SK-N-SH (cell line): ENCODE measurements around the gene SLC23A3. TPM values are rescaled to one million over a fixed set of nuclear protein-coding genes. Genes with fewer than 3 reads are reported as not detected.

ENCODE experiments used
- CTCF ChIA-PET: fragments of 300-600, 350-600 bp; formaldehyde crosslinking; extraction: SDS; loops from one replicate; lab custom pipeline; 2021; lab: Yijun Ruan, JAX
- POLR2A ChIA-PET: fragments of 350-600 bp; sonication (Branson Sonifier 250); formaldehyde crosslinking; extraction: SDS; loops from one replicate; lab custom pipeline; 2020; ENCODE audit warnings: antibody characterized with exemption, inconsistent platforms; lab: Yijun Ruan, JAX
- DNase-seq: peaks from one replicate; pipeline ENCODE4 v3.0.0; 2012
- H2AFZ ChIP-seq: fragments of 200-600 bp; sonication (generic); 2 replicates; pipeline ENCODE4 v1.8.1; 2016; ENCODE audit warnings: antibody characterized with exemption, mild to moderate bottlenecking, low read depth
- H3F3A ChIP-seq: fragments of 200-600 bp; sonication (generic); replicated peaks from 2 replicates; pipeline ENCODE3; 2016; ENCODE audit warnings: antibody characterized with exemption, mild to moderate bottlenecking; ENCODE audit not compliant: insufficient read depth
- H3K27ac ChIP-seq, 2 experiments: fragments of 200-500 bp in 1 of 2; fragments of 200-600 bp in 1 of 2; sonication (Bioruptor generic) in 1 of 2; sonication (generic), shearing (Covaris generic) in 1 of 2; 2 replicates each; pipeline versions ENCODE4 v1.5.1 to v1.6.1; 2014 to 2016; ENCODE audit warnings: low read depth in 2 of 2, inconsistent platforms in 1 of 2, low read length in 1 of 2, mild to moderate bottlenecking in 1 of 2, mixed read lengths in 1 of 2
- H3K27me3 ChIP-seq: fragments of 200-600 bp; sonication (generic), shearing (Covaris generic); 2 replicates; pipeline ENCODE4 v1.6.1; 2016; ENCODE audit warnings: mixed run types; ENCODE audit not compliant: insufficient read depth
- H3K36me3 ChIP-seq, 2 experiments: fragments of 200-500 bp in 1 of 2; fragments of 200-600 bp in 1 of 2; sonication (Bioruptor generic) in 1 of 2; sonication (generic) in 1 of 2; replicated peaks in 1 of 2; 2 replicates each; pipeline versions ENCODE3 to v1.5.1; 2014 to 2016; ENCODE audit warnings: low read length in 1 of 2, mild to moderate bottlenecking in 1 of 2; ENCODE audit not compliant: insufficient read depth in 2 of 2, control insufficient read depth in 1 of 2
- H3K4me1 ChIP-seq, 2 experiments: fragments of 200-500 bp in 1 of 2; fragments of 200-600 bp in 1 of 2; sonication (Bioruptor generic) in 1 of 2; sonication (generic), shearing (Covaris generic) in 1 of 2; 2 replicates each; pipeline versions ENCODE4 v1.5.1 to v1.6.1; 2014 to 2016; ENCODE audit warnings: low read depth in 1 of 2, low read length in 1 of 2, mixed run types in 1 of 2; ENCODE audit not compliant: insufficient read depth in 2 of 2, control insufficient read depth in 1 of 2
- H3K4me2 ChIP-seq: fragments of 200-600 bp; sonication (generic), shearing (Covaris generic); 2 replicates; pipeline ENCODE4 v1.6.1; 2017; ENCODE audit warnings: mixed run types
- H3K4me3 ChIP-seq, 2 experiments: fragments of 200-500 bp in 1 of 2; fragments of 200-600 bp in 1 of 2; sonication (Bioruptor generic) in 1 of 2; sonication (generic), shearing (Covaris generic) in 1 of 2; 2 replicates each; pipeline versions ENCODE4 v1.5.1 to v1.8.1; 2014 to 2016; ENCODE audit warnings: low read depth in 2 of 2, inconsistent platforms in 1 of 2, low read length in 1 of 2, mild to moderate bottlenecking in 1 of 2, mixed read lengths in 1 of 2, moderate library complexity in 1 of 2
- H3K79me2 ChIP-seq: fragments of 200-600 bp; sonication (generic); 2 replicates; pipeline ENCODE4 v1.8.1; 2017; ENCODE audit warnings: mild to moderate bottlenecking; ENCODE audit not compliant: insufficient read depth
- H3K9ac ChIP-seq: fragments of 200-600 bp; sonication (generic); 2 replicates; pipeline ENCODE4 v1.6.1; 2017; ENCODE audit warnings: mixed run types
- H3K9me2 ChIP-seq: fragments of 200-600 bp; sonication (generic); 2 replicates; pipeline ENCODE4 v1.6.1; 2017; ENCODE audit warnings: mixed run types
- H3K9me3 ChIP-seq: fragments of 200-600 bp; sonication (generic); 2 replicates; pipeline ENCODE4 v1.6.1; 2017; ENCODE audit warnings: mixed run types, mild to moderate bottlenecking, moderate library complexity
- H4K20me1 ChIP-seq: fragments of 200-600 bp; sonication (generic); 2 replicates; pipeline ENCODE4 v1.6.1; 2017; ENCODE audit warnings: mild to moderate bottlenecking, mixed run types; ENCODE audit not compliant: insufficient read depth
- ELF1 ChIP-seq: IDR thresholded peaks from 2 replicates; pipeline ENCODE4 v1.4.0; 2012
- FOSL2 ChIP-seq: IDR thresholded peaks from 2 replicates; pipeline ENCODE4 v1.4.0; 2012; ENCODE audit warnings: low read depth, mild to moderate bottlenecking, moderate library complexity, borderline replicate concordance
- FOXJ3 ChIP-seq: sonication (generic); formaldehyde crosslinking; IDR thresholded peaks from 2 replicates; pipeline ENCODE4 v1.5.1; 2020; ENCODE audit warnings: mild to moderate bottlenecking, missing genetic modification reagents
- FOXM1 ChIP-seq: IDR thresholded peaks from 2 replicates; pipeline ENCODE4 v1.4.0; 2012; ENCODE audit warnings: low read depth, mild to moderate bottlenecking
- GABPA ChIP-seq: IDR thresholded peaks from 2 replicates; pipeline ENCODE4 v1.4.0; 2012; ENCODE audit warnings: low read depth, mild to moderate bottlenecking
- NRF1 ChIP-seq: IDR thresholded peaks from 2 replicates; pipeline ENCODE4 v1.6.1; 2012; ENCODE audit warnings: low read depth, mild to moderate bottlenecking, low read length
- POLR2AphosphoS5 ChIP-seq: IDR thresholded peaks from 2 replicates; pipeline ENCODE4 v1.6.1; 2012; ENCODE audit warnings: low read depth, low read length
- RAD21 ChIP-seq: IDR thresholded peaks from 2 replicates; pipeline ENCODE4 v1.6.1; 2012; ENCODE audit warnings: mild to moderate bottlenecking, low read length
- RCOR1 ChIP-seq: fragments of 150-350 bp; IDR thresholded peaks from 2 replicates; pipeline ENCODE4 v1.6.1; 2017; ENCODE audit warnings: antibody characterized with exemption, low read length
- RFX5 ChIP-seq: IDR thresholded peaks from 2 replicates; pipeline ENCODE4 v1.6.1; 2012; ENCODE audit warnings: mild to moderate bottlenecking, improper control_type of control experiment, low read length
- RXRA ChIP-seq: IDR thresholded peaks from 2 replicates; pipeline ENCODE4 v1.4.0; 2012; ENCODE audit warnings: low read depth, mild to moderate bottlenecking, borderline replicate concordance
- SIN3A ChIP-seq: IDR thresholded peaks from 2 replicates; pipeline ENCODE4 v1.6.1; 2012; ENCODE audit warnings: low read depth, mild to moderate bottlenecking, low read length, moderate library complexity, borderline replicate concordance
- SMC3 ChIP-seq: IDR thresholded peaks from 2 replicates; pipeline ENCODE4 v1.6.1; 2012; ENCODE audit warnings: low read depth, low read length, improper control_type of control experiment
- WGBS: methylation state at CpG from one replicate; pipeline ENCODE4 v1.1.6; 2017; ENCODE audit warnings: low lambda C conversion rate; 5-methylcytosine and 5-hydroxymethylcytosine counted together
- polyA plus RNA-seq, 3 experiments: library from polyadenylated mRNA; depleted of rRNA; stranded (reverse); fragments of >200 nt; gene quantifications; 2 replicates each; pipeline ENCODE4 v1.2.3, GENCODE V29; 2012
- TF ChIP-seq, protein P1 (sequence below): IDR thresholded peaks from 2 replicates; pipeline ENCODE4 v1.6.1; 2012; ENCODE audit warnings: mild to moderate bottlenecking, low read depth, low read length, moderate library complexity
- TF ChIP-seq, protein P2 (sequence below): fragments of 150-350 bp; IDR thresholded peaks from 2 replicates; pipeline ENCODE4 v1.6.1; 2017; ENCODE audit warnings: antibody characterized with exemption, low read length, low read depth, borderline replicate concordance
- TF ChIP-seq, protein P3 (sequence below): fragments of 150-350 bp; IDR thresholded peaks from 2 replicates; pipeline ENCODE4 v1.6.1; 2016; ENCODE audit warnings: mild to moderate bottlenecking, low read depth, low read length
- TF ChIP-seq, protein P4 (sequence below): IDR thresholded peaks from 2 replicates; pipeline ENCODE4; 2012
- TF ChIP-seq, protein P5 (sequence below): IDR thresholded peaks from 2 replicates; pipeline ENCODE4 v1.4.0; 2012; ENCODE audit warnings: low read depth, borderline replicate concordance

SLC23A3 gene
- polyA plus RNA-seq, 1 of the 3 experiments (the other 2 are of a cell fraction) = 2.1 TPM

DNA sequence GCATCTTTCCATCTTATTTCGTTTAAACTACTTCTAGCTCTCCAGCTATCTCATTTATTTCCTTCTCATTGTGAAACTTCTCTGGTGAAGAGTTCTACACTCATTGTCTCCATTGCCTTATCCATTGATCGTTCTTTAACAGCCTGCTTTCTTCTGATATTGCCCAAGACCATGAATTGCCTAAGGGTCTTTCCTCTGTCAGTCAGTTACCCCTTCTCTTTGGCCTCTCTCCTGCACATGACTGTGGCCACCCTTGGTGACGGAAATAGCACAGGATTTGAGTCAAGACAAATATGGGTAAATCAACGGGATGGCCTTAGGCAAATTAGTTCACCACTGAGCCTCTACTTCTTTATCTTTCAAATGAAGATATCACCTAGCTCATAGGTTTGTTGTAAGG, 35.9 kb downstream of the SLC23A3 start:
- DNase-seq = no peak
- H4K20me1 ChIP-seq = no peaks in the 10 kb centered on the region
- H3K9ac ChIP-seq = no peak overlapping the region
- no peaks in the 10 kb centered on the region for H3K27me3 ChIP-seq
- WGBS = 96% methylated on average over 4 of the region's 4 CpGs
- H2AFZ ChIP-seq = no peak overlapping the region
- H3K36me3 ChIP-seq = peaks cover 0 to 9% of the 10 kb centered on the region in 2 experiments
- ChIA-PET CTCF (interaction anchor here (0.7 to 8.2 kb wide), 11 partner anchors 8 to 253 kb away, joined by 3 to 70 read pairs (median 3); partner anchors contain the start of gene WNT10A), POLR2A (no interaction called here)
- H3K4me3 ChIP-seq = no peak overlapping the region
- no peaks in the 10 kb centered on the region for H3K4me1 ChIP-seq
- no peaks in the 10 kb centered on the region for H3F3A ChIP-seq
- H3K4me2 ChIP-seq = no peak overlapping the region
- no peaks in the 10 kb centered on the region for H3K79me2 ChIP-seq
- no peaks in the 10 kb centered on the region for H3K9me2 ChIP-seq
- TF ChIP-seq, protein P1, sequence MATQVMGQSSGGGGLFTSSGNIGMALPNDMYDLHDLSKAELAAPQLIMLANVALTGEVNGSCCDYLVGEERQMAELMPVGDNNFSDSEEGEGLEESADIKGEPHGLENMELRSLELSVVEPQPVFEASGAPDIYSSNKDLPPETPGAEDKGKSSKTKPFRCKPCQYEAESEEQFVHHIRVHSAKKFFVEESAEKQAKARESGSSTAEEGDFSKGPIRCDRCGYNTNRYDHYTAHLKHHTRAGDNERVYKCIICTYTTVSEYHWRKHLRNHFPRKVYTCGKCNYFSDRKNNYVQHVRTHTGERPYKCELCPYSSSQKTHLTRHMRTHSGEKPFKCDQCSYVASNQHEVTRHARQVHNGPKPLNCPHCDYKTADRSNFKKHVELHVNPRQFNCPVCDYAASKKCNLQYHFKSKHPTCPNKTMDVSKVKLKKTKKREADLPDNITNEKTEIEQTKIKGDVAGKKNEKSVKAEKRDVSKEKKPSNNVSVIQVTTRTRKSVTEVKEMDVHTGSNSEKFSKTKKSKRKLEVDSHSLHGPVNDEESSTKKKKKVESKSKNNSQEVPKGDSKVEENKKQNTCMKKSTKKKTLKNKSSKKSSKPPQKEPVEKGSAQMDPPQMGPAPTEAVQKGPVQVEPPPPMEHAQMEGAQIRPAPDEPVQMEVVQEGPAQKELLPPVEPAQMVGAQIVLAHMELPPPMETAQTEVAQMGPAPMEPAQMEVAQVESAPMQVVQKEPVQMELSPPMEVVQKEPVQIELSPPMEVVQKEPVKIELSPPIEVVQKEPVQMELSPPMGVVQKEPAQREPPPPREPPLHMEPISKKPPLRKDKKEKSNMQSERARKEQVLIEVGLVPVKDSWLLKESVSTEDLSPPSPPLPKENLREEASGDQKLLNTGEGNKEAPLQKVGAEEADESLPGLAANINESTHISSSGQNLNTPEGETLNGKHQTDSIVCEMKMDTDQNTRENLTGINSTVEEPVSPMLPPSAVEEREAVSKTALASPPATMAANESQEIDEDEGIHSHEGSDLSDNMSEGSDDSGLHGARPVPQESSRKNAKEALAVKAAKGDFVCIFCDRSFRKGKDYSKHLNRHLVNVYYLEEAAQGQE = no peak
- TF ChIP-seq FOXJ3 (CRISPR knock-in tag) (no peak), RXRA (no peak), GABPA (no peak), SMC3 (no peak), FOSL2 (no peak)
- TF ChIP-seq, protein P2, sequence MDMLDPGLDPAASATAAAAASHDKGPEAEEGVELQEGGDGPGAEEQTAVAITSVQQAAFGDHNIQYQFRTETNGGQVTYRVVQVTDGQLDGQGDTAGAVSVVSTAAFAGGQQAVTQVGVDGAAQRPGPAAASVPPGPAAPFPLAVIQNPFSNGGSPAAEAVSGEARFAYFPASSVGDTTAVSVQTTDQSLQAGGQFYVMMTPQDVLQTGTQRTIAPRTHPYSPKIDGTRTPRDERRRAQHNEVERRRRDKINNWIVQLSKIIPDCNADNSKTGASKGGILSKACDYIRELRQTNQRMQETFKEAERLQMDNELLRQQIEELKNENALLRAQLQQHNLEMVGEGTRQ = no peak
- H3K27ac ChIP-seq = no peak overlapping the region
- no peaks in the 10 kb centered on the region for H3K9me3 ChIP-seq

DNA sequence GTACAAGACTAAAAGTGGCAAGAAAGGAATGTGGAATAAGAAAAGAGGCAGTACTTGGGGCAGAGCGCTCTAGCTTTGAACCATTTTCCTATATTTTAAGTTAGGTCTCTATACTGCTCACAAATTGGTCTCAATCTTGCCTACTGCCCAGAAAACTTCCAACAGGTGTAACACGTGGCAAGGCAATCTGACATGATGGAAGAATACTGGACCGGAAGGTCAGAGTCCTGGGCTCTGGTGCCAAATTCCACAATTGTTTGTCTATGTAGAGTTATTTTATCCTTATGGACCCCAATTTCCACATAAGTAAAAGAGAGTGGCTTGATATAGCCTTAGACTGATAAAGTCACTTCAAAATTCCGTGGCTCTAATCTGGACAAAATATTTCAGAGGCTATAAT, 38.1 kb downstream of the SLC23A3 start:
- Histone ChIP-seq H3K9me3 (no peaks in the 10 kb centered on the region), H3F3A (no peaks in the 10 kb centered on the region), H3K27me3 (no peaks in the 10 kb centered on the region)
- 93% methylated on average over 4 of the region's 4 CpGs for WGBS
- TF ChIP-seq RCOR1 (no peak), SIN3A (no peak), NRF1 (no peak), GABPA (no peak), FOSL2 (no peak), POLR2AphosphoS5 (no peak), FOXM1 (no peak), RXRA (no peak), RAD21 (no peak), ELF1 (no peak), RFX5 (no peak)
- TF ChIP-seq, protein P2 = no peak
- TF ChIP-seq, protein P3, sequence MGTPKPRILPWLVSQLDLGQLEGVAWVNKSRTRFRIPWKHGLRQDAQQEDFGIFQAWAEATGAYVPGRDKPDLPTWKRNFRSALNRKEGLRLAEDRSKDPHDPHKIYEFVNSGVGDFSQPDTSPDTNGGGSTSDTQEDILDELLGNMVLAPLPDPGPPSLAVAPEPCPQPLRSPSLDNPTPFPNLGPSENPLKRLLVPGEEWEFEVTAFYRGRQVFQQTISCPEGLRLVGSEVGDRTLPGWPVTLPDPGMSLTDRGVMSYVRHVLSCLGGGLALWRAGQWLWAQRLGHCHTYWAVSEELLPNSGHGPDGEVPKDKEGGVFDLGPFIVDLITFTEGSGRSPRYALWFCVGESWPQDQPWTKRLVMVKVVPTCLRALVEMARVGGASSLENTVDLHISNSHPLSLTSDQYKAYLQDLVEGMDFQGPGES = no peak
- TF ChIP-seq, protein P4, sequence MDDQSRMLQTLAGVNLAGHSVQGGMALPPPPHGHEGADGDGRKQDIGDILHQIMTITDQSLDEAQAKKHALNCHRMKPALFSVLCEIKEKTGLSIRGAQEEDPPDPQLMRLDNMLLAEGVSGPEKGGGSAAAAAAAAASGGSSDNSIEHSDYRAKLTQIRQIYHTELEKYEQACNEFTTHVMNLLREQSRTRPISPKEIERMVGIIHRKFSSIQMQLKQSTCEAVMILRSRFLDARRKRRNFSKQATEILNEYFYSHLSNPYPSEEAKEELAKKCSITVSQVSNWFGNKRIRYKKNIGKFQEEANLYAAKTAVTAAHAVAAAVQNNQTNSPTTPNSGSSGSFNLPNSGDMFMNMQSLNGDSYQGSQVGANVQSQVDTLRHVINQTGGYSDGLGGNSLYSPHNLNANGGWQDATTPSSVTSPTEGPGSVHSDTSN = no peak
- TF ChIP-seq, protein P5, sequence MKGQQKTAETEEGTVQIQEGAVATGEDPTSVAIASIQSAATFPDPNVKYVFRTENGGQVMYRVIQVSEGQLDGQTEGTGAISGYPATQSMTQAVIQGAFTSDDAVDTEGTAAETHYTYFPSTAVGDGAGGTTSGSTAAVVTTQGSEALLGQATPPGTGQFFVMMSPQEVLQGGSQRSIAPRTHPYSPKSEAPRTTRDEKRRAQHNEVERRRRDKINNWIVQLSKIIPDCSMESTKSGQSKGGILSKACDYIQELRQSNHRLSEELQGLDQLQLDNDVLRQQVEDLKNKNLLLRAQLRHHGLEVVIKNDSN = no peak
- TF ChIP-seq, all 33 proteins: peak for 0
- Histone ChIP-seq H3K27ac (no peak overlapping the region), H3K79me2 (no peaks in the 10 kb centered on the region), H3K9ac (no peak overlapping the region), H3K4me3 (no peak overlapping the region), H3K9me2 (no peaks in the 10 kb centered on the region), H3K4me2 (no peak overlapping the region), H4K20me1 (no peaks in the 10 kb centered on the region), H3K36me3 (no peaks in the 10 kb centered on the region), H2AFZ (no peak overlapping the region), H3K4me1 (no peaks in the 10 kb centered on the region)
- DNase-seq = no peak
- CTCF ChIA-PET = interaction anchor here (0.8 to 8.2 kb wide), 11 partner anchors 12 to 163 kb away, joined by 3 to 70 read pairs (median 5); no protein-coding TSS in a partner anchor
- POLR2A ChIA-PET = no interaction called here
